H1 (cell line): ENCODE data around the gene SHISA9. TPM values are rescaled to one million over a fixed set of nuclear protein-coding genes. Genes with fewer than 3 reads are reported as not detected.
A peak's percentile ranks its signal among the peaks of the same experiment; 100 is the strongest.

Experiments used
- MAFK ChIP-seq: IDR thresholded peaks from 2 replicates; pipeline ENCODE4 v1.6.1; 2012; ENCODE audit warnings: low read depth, mild to moderate bottlenecking, improper control_type of control experiment, low read length
- polyA plus RNA-seq, 7 experiments: library from polyadenylated mRNA; depleted of rRNA in 3 of 7; stranded (reverse) in 5 of 7; unstranded in 2 of 7; fragments of >200 nt in 5 of 7; fragments of 200-250 nt in 2 of 7; gene quantifications; 1 replicate in 5 of 7; 2 replicates in 1 of 7; 4 replicates in 1 of 7; pipeline versions ENCODE4 v1.2.1 to v1.2.3, GENCODE V29; 2011 to 2013; ENCODE audit warnings: missing spikeins in 2 of 7, mixed read lengths in 2 of 7
- total RNA-seq: library from RNA; stranded (reverse); fragmentation: NEBNext Ultra II Directional; extraction: Animal tissue kit (Norgen Biotek cat#: 25700); gene quantifications from 2 replicates; pipeline ENCODE4 v1.2.1, GENCODE V29; 2021
- TF ChIP-seq, protein P1 (sequence below): fragments of 300-600 bp; sonication (generic); IDR thresholded peaks from 2 replicates; pipeline ENCODE4 v1.7.1; 2012; ENCODE audit warnings: low read length, moderate library complexity, mild to moderate bottlenecking, inconsistent platforms; ENCODE audit not compliant: insufficient replicate concordance

SHISA9 gene
- total and polyA plus RNA-seq, 2 of the 8 experiments (the other 6 are each of a cell fraction or from before 2014, with no cell fraction given): 25.6 to 39.8 TPM

DNA sequence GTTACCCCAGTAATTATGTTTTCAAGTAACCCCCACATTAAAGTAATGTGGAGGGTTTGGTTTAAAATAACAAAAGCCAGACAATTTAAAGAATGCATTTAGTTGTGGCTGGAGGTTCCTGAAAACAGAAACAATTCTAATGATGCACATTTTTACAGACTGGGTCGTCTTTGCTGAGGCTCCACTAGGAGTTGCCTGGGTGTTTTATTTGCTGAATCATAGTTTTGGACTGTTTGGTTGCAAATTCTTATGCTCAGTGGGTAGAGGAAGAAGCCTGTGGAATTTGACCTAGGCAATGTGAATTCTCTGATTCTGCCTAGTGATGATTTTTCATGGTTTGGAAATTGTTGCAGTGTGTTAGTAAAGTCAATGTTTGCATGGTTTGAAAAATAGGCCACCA, 16.3 kb downstream of the SHISA9 start (continued):
- TF ChIP-seq, protein P1, sequence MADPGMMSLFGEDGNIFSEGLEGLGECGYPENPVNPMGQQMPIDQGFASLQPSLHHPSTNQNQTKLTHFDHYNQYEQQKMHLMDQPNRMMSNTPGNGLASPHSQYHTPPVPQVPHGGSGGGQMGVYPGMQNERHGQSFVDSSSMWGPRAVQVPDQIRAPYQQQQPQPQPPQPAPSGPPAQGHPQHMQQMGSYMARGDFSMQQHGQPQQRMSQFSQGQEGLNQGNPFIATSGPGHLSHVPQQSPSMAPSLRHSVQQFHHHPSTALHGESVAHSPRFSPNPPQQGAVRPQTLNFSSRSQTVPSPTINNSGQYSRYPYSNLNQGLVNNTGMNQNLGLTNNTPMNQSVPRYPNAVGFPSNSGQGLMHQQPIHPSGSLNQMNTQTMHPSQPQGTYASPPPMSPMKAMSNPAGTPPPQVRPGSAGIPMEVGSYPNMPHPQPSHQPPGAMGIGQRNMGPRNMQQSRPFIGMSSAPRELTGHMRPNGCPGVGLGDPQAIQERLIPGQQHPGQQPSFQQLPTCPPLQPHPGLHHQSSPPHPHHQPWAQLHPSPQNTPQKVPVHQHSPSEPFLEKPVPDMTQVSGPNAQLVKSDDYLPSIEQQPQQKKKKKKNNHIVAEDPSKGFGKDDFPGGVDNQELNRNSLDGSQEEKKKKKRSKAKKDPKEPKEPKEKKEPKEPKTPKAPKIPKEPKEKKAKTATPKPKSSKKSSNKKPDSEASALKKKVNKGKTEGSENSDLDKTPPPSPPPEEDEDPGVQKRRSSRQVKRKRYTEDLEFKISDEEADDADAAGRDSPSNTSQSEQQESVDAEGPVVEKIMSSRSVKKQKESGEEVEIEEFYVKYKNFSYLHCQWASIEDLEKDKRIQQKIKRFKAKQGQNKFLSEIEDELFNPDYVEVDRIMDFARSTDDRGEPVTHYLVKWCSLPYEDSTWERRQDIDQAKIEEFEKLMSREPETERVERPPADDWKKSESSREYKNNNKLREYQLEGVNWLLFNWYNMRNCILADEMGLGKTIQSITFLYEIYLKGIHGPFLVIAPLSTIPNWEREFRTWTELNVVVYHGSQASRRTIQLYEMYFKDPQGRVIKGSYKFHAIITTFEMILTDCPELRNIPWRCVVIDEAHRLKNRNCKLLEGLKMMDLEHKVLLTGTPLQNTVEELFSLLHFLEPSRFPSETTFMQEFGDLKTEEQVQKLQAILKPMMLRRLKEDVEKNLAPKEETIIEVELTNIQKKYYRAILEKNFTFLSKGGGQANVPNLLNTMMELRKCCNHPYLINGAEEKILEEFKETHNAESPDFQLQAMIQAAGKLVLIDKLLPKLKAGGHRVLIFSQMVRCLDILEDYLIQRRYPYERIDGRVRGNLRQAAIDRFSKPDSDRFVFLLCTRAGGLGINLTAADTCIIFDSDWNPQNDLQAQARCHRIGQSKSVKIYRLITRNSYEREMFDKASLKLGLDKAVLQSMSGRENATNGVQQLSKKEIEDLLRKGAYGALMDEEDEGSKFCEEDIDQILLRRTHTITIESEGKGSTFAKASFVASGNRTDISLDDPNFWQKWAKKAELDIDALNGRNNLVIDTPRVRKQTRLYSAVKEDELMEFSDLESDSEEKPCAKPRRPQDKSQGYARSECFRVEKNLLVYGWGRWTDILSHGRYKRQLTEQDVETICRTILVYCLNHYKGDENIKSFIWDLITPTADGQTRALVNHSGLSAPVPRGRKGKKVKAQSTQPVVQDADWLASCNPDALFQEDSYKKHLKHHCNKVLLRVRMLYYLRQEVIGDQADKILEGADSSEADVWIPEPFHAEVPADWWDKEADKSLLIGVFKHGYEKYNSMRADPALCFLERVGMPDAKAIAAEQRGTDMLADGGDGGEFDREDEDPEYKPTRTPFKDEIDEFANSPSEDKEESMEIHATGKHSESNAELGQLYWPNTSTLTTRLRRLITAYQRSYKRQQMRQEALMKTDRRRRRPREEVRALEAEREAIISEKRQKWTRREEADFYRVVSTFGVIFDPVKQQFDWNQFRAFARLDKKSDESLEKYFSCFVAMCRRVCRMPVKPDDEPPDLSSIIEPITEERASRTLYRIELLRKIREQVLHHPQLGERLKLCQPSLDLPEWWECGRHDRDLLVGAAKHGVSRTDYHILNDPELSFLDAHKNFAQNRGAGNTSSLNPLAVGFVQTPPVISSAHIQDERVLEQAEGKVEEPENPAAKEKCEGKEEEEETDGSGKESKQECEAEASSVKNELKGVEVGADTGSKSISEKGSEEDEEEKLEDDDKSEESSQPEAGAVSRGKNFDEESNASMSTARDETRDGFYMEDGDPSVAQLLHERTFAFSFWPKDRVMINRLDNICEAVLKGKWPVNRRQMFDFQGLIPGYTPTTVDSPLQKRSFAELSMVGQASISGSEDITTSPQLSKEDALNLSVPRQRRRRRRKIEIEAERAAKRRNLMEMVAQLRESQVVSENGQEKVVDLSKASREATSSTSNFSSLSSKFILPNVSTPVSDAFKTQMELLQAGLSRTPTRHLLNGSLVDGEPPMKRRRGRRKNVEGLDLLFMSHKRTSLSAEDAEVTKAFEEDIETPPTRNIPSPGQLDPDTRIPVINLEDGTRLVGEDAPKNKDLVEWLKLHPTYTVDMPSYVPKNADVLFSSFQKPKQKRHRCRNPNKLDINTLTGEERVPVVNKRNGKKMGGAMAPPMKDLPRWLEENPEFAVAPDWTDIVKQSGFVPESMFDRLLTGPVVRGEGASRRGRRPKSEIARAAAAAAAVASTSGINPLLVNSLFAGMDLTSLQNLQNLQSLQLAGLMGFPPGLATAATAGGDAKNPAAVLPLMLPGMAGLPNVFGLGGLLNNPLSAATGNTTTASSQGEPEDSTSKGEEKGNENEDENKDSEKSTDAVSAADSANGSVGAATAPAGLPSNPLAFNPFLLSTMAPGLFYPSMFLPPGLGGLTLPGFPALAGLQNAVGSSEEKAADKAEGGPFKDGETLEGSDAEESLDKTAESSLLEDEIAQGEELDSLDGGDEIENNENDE: no peak
- 0 out of 2 replicates have a peak, but pooled peaks have one; percentile 18 for TF ChIP-seq MAFK
